ENCODE results near the gene HOXD4.

The HOXD4 gene

DNA sequence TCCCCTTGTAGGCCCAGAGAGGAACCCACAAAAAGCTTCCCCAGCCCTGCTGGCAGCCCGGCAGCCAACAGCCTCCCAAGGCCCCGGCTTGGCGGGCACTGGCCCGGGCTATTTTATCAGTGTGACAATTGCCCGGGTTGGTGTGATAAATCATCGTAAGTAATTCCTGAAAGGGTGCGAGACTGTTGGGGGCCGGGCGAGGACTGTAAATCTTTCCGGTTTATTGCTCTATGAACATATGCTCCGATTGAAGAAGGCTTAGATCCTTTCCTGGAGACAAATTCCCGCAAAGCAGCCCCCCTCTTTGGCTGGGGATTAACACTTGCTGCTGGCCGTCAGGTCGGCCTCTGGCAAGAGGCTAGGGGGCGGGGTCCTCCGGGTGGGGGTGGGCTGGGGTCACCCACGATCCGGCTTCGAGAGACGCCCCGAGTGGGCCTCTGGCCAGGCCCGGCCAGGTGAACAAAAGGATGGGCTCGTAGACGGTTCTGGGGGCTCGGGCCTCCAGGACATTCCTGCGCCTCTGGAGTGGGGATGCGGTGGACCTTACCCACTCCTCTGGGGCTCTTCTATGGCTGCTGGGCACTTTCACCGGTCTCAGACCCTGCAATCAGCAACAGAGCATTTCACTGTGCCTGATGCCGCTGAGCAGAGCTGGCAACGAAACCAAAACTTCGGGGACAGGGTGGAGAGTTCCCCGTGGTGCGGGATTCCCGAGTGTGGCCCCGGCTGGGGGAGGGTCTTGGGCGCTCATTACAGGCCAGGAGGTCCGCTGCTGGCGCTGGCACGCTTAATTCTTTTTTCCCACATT, 7.7 kb downstream of the HOXD4 start:
- DNase-seq: peak; percentile 77

DNA sequence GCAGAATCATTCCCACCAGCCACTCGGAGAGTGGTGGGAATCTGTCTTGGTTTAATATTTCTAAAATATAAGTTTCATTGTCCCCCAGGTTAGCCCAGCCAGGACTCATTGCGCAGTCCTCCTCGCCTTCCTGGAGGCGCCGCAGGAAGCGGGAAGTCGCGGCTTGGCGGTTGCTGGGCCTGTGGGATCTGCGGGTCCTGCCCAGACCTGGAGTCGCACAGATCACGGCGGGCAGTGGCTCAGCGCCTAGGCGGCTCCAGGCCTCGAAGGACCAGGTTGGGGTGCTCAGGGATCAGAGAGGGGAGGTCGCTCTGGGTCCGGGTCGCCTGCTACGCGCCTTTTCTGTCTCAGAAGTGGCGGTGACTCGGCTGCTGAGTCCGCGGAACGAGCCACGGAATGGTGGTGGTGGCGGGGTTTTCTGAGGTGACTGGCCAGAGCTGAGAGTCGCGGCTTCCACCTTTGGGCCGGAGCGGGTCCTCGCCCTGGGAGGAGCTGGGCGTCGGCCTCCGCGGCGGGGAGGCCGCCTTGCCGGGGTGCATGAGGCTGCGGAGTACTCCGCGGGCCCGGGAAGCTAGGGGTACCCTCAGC, 8.4 kb downstream of the HOXD4 start:
- no peak for DNase-seq

- DNase-seq: no peak
Observed at GRCh38 chr2:176160251-176160985, 9.1 kb downstream of the HOXD4 start.

GRCh38 chr2:176160986-176161824, 9.9 kb downstream of the HOXD4 start:
- DNase-seq: no peak

DNA sequence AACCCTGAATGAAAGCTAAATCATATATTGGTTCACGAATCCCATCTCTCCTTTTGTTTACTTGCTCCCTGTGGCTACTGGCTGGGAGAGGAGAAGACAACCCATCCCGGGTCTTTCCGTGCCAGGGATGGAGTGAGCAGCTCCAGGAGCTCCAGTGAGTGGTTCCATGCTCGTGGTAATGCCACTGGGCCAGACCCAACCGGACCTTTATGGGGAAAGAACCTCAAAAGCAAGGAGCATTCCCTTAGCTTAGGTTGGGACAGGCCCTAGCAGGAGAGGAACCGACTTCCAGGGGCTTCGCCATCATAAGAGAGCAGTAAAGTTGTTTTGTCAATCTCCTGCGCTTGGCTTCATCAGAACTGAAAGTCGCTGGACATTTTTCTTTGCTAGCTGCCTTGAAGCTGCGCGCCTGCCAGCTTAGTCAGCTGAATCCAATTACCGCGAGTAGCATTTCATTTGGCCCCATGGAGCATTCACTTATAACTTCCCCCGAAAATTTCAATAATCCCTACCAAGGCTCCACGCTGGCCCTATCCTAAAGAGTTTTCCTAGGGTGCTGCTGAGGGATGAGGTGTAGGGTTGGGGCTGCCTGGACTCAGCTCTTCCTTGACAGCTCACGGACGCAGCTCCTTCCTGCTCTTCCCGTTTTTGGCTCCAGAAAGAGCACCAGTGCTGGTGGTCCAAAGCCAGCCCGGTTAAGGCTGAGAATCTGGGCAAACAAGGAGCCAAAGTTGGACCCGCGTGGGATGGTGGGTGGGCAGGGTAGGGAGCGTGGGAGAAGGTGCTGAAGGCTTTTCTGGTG, 10.7 kb downstream of the HOXD4 start:
- peak; percentile 91 for DNase-seq

DNA sequence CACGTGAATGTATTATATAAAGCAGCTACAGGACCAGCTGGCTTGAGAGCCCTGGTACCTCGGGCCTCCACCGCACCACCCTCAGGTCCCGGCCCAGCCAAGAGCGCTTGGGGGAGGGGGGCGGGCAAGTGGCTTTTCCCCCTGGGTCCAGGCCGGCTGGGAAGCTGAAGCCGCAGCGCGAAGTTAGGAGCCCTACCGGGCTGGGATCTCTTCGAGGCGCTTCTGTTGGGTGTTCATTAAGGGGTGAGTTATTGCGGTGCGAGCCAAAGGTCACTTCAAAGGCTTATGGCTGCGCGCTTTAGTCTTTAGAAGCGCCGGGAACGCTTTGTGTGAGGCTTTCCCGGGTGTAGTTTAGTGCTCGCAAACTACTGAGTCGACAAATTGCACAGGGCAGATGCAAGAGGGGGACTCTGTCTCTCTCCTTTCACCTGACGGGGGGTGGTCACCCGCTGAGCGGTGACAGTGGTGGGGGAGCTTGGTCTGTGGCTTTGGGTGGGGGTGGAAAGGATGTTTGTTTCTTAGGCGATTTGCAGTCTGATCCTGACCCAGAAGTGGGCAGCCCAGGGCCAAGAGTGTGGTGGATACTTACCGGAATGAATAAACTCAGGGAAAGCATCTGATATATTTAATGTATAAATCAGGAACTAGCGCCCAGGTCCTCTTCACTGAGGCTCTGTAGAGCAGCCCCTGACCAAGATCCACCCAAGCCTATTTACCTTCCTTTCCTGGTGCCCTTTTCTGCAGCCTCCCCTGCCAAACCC, 11.7 kb downstream of the HOXD4 start:
- DNase-seq: no peak

- no peak for DNase-seq
Observed at GRCh38 chr2:176163672-176164056, 12.3 kb downstream of the HOXD4 start.

- DNase-seq: no peak
Observed at GRCh38 chr2:176164201-176164600, 12.9 kb downstream of the HOXD4 start.

DNA sequence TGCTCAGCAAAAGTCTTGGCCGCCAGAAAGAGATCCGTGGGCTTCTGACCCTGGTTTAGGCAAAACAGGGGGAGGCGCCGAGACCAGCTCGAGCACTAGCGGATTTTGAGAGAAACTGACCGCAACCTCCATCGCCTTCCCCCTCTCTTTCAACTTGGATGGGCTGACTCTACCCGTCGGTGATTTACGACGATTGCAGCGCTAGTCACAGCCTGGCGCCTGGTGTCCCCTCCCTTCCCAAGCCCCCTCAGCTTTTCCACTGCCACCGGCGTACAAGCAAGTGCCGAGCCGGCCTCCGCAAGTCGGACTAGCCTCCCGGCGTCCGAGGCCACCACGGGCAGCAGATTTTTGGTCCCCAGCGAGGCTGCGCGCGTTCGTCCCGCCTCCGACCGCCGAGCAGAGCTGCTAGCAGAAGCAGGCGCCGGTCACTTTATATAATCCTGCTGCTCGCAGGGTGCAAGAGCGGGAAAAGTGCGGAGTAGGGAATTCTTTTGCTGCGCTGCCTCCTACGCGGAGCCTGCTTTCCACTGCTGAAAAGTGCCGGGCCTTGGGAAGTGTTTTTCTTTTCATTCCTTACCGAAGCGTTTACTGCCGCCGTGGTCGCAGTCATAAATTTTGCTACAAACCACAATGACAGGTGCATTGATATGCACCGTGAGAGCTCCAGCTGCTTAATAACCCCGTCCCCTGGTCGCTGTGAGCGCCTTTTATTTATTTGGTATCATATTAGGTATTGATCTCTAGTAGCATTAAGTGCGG, 13.4 kb downstream of the HOXD4 start:
- no peak for DNase-seq

GRCh38 chr2:176165370-176166050, 14.2 kb downstream of the HOXD4 start:
- DNase-seq: no peak

DNA sequence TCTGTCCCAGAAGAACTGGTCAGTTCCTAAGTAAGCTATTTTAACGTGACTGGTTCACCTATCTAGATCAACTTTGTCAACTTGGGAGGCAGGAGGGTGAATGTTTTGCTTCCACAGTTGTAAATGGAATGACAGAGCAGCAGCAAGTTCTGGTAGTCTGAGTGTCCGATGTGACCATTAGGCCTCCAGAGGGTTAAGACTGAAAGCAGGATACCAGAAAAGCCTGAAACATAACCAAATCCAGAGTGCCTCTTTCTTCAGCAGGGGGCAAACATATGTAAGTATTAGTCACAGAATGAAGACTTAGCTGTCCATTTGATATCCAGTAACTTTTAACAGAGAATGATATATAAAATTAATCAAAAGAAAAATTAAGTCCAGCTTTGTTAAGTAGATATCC, 14.9 kb downstream of the HOXD4 start:
- peak; percentile 60 for DNase-seq

DNA sequence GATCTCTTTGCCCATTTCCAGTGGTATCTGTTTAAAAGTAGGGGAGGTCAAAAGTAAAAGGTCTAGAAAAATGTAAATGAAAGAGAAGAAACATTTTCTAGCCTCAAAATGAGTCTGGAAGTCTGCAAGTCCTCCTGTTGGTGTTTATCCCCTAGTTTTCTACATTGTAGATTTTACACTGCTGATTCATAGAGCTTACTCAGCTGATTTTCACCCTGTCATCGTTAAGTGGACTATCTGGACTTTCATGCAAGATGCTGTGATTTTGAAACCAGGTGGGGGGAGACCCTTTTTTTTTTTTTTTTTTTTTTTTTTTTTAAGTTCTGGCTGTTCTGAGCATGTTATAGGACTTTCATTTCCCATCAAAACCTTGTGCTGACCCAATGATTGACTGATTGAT, 16.0 kb downstream of the HOXD4 start:
- DNase-seq: peak; percentile 69

- no peak for DNase-seq
Observed at GRCh38 chr2:176169181-176169580, 17.8 kb downstream of the HOXD4 start.

DNA sequence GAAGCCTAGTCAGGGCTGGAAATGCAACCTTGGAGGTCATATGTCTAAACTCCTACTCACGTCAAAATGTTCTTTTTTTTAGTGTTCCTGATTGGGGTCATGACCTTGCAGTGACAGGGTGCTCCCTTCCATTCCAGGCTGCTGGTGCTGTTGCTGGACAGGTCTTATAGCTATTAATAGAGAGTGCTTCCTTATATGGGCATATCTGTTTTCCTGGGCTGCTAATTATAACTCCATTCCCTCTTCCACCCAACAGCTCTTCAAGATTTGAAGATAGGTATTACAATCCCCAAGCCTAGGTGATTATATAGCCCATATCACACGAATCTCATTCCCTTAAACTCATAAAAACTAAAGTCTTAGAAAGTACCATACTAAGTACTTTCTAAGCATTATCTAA, 18.4 kb downstream of the HOXD4 start:
- no peak for DNase-seq

DNA sequence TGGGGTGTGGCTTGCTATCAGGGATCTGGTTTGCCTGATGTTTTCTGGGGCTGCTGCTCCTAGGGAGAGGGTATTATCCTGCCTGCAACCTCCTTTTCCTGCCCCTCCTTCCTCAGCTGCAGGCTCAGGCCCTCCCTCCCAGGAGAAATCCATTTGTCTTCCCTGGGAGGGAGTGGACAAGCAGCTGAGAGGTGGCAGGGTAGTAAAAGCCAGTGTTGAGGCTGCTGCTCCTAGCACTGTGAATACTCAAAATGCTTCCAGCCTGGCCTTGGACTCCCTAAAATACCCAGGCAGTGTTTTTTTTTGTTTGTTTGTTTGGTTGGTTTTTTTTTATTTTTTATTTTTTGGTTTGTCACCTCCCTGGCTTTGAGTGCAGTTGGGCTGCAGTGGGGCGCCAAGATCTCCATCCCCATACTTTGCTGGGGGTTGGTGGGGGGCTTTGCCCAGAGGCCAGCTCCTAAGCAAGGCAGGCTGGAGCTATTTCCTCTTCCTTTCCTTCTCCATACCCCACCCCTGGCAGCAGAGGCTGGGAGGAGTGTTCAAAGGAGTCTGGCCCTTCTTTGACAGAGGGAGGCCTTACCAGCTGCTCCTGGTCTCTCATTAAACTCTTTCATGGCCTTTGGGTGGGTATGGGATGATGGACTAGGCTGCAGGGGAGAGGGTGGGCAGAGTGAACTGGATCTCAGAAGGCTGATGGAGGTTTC, 19.4 kb downstream of the HOXD4 start:
- no peak for DNase-seq

GRCh38 chr2:176171351-176172006, 20.1 kb downstream of the HOXD4 start:
- DNase-seq: no peak

DNA sequence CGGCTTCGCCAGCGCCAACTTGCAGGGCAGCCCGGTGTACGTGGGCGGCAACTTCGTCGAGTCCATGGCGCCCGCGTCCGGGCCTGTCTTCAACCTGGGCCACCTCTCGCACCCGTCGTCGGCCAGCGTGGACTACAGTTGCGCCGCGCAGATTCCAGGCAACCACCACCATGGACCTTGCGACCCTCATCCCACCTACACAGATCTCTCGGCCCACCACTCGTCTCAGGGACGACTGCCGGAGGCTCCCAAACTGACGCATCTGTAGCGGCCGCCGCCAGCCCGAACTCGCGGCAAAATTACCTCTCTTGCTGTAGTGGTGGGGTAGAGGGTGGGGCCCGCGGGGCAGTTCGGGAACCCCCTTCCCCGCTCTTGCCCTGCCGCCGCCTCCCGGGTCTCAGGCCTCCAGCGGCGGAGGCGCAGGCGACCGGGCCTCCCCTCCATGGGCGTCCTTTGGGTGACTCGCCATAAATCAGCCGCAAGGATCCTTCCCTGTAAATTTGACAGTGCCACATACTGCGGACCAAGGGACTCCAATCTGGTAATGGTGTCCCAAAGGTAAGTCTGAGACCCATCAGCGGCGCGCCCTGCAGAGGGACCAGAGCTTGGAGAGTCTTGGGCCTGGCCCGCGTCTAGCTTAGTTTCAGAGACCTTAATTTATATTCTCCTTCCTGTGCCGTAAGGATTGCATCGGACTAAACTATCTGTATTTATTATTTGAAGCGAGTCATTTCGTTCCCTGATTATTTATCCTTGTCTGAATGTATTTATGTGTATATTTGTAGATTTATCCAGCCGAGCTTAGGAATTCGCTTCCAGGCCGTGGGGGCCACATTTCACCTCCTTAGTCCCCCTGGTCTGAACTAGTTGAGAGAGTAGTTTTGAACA, 20.9 kb downstream of the HOXD4 start:
- no peak for DNase-seq

Data from fibroblast of upper back skin (primary cell).